Breast epithelium (tissue), 4 donors: ENCODE results near the gene AHRR. TPM values are rescaled to one million over a fixed set of nuclear protein-coding genes. Genes with fewer than 3 reads are reported as not detected.

ENCODE experiments used
- DNase-seq, 2 donors: peaks; one replicate each; pipeline ENCODE4 v3.0.0-alpha.2; 2019; ENCODE audit warnings: low spot score in 2 of 2
- H3K27ac ChIP-seq, 2 donors: fragments of 200-600 bp; sonication (generic) in 1 of 2; one replicate each; pipeline ENCODE4 v1.5.1; 2016 to 2019; ENCODE audit warnings: mild to moderate bottlenecking in 1 of 2
- H3K27me3 ChIP-seq, 2 donors: fragments of 200-600 bp; sonication (generic) in 1 of 2; one replicate each; pipeline versions ENCODE4 v1.5.1 to v1.6.0; 2017 to 2019; ENCODE audit warnings: control low read depth in 1 of 2, mild to moderate bottlenecking in 1 of 2
- H3K36me3 ChIP-seq: fragments of 200-600 bp; one replicate; pipeline ENCODE4 v1.5.1; 2019
- H3K4me1 ChIP-seq, 2 donors: fragments of 200-600 bp; sonication (generic); one replicate each; pipeline ENCODE4 v1.5.1; 2016 to 2019; ENCODE audit warnings: control low read depth in 1 of 2
- H3K4me3 ChIP-seq, 3 donors: fragments of 200-600 bp; sonication (generic); 1 replicate in 2 of 3; 2 replicates in 1 of 3; pipeline ENCODE4 v1.5.1; 2016 to 2019; ENCODE audit warnings: mild to moderate bottlenecking in 3 of 3, moderate library complexity in 2 of 3
- H3K9me3 ChIP-seq, 2 donors: fragments of 200-600 bp; sonication (generic) in 1 of 2; one replicate each; pipeline ENCODE4 v1.5.1; 2016 to 2019; ENCODE audit warnings: control low read depth in 1 of 2
- POLR2A ChIP-seq: fragments of 450-650 bp; IDR thresholded peaks from one replicate; pipeline ENCODE4 v1.6.1; 2016; ENCODE audit warnings: antibody characterized with exemption, mild to moderate bottlenecking, moderate library complexity
- POLR2AphosphoS5 ChIP-seq, 3 donors: sonication (generic); formaldehyde crosslinking; IDR thresholded peaks; one replicate each; pipeline ENCODE4 v1.6.1; 2017; ENCODE audit warnings: antibody characterized with exemption in 3 of 3
- intact Hi-C: fragments of 100-400 bp; cut with DNase I; formaldehyde crosslinking; loops from one replicate; pipeline ENCODE4 v1.15.1; 2023; ENCODE audit warnings: low total_unique reads
- total RNA-seq, 3 donors: library from RNA; depleted of rRNA; stranded (reverse); fragments of >200 nt; gene quantifications; one replicate each; pipeline ENCODE4 v1.1.0, GENCODE V29; 2016
- TF ChIP-seq, protein P1 (sequence below), 3 donors: fragments of 450-650 bp; IDR thresholded peaks; one replicate each; pipeline ENCODE4 v1.5.1; 2016 to 2017; ENCODE audit warnings: antibody characterized with exemption in 3 of 3, mild to moderate bottlenecking in 3 of 3, moderate library complexity in 3 of 3

AHRR gene
- total RNA-seq, 3 donors from 2014 or later: 0.88 to 0.98 TPM; not detected in 1

DNA sequence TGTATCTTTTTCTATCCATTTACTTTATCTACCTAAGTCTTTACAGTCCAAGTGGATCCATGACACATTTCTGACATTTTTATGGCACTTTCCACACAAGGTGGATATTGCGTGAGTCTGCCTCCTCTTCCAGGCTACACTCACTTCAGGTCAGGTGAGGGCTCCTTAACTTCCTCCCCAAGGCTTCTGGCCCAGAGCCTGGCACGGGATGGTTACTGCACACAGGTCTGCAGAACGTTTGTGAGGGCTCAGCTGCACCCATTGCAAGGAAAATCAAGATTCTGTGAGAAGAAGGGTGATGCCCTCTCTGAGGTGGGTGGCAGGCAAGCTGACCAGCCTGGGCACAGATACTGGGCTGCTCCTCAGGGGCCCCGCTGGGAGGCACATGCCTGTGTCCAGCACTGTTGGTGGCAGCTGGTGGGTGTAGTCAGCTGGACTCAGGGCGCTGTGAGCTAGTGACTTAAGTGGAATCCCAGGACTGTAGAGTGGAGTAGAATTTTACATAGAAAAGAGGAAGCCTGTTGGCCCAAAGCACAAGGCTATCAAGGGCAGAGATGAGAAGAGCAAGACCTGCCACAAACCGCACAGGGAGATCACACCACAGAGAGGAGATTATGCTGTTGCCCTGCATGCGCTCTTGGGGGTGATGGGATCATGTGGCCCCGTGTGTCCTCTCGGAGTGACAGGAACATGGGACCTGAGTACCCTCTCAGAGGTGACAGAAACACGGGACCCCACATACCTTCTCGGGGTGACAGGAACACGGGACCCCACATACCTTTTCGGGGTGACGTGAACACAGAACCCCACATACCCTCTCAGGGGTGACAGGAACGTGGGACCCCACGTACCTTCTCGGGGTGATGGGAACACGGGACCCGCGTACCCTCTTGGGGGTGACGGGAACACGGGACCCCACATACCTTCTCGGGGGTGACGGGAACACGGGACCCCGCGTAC is 21.3 kb downstream of the AHRR start:
- TF ChIP-seq POLR2A (no peak), POLR2AphosphoS5 (IDR thresholded peaks at IDR 0.05) (no peak)
- TF ChIP-seq, protein P1, sequence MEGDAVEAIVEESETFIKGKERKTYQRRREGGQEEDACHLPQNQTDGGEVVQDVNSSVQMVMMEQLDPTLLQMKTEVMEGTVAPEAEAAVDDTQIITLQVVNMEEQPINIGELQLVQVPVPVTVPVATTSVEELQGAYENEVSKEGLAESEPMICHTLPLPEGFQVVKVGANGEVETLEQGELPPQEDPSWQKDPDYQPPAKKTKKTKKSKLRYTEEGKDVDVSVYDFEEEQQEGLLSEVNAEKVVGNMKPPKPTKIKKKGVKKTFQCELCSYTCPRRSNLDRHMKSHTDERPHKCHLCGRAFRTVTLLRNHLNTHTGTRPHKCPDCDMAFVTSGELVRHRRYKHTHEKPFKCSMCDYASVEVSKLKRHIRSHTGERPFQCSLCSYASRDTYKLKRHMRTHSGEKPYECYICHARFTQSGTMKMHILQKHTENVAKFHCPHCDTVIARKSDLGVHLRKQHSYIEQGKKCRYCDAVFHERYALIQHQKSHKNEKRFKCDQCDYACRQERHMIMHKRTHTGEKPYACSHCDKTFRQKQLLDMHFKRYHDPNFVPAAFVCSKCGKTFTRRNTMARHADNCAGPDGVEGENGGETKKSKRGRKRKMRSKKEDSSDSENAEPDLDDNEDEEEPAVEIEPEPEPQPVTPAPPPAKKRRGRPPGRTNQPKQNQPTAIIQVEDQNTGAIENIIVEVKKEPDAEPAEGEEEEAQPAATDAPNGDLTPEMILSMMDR (IDR thresholded peaks at IDR 0.05): no peak
- peak in 1 of 2 donors; percentile 12 for DNase-seq
- no peaks in the 10 kb centered on the region for H3K27me3 ChIP-seq
- H3K36me3 ChIP-seq: no peaks in the 10 kb centered on the region
- H3K27ac ChIP-seq: no peak overlapping the region
- intact Hi-C loops: no loop called here
- H3K9me3 ChIP-seq: no peaks in the 10 kb centered on the region
- no peaks in the 10 kb centered on the region for H3K4me1 ChIP-seq
- H3K4me3 ChIP-seq: no peak overlapping the region

DNA sequence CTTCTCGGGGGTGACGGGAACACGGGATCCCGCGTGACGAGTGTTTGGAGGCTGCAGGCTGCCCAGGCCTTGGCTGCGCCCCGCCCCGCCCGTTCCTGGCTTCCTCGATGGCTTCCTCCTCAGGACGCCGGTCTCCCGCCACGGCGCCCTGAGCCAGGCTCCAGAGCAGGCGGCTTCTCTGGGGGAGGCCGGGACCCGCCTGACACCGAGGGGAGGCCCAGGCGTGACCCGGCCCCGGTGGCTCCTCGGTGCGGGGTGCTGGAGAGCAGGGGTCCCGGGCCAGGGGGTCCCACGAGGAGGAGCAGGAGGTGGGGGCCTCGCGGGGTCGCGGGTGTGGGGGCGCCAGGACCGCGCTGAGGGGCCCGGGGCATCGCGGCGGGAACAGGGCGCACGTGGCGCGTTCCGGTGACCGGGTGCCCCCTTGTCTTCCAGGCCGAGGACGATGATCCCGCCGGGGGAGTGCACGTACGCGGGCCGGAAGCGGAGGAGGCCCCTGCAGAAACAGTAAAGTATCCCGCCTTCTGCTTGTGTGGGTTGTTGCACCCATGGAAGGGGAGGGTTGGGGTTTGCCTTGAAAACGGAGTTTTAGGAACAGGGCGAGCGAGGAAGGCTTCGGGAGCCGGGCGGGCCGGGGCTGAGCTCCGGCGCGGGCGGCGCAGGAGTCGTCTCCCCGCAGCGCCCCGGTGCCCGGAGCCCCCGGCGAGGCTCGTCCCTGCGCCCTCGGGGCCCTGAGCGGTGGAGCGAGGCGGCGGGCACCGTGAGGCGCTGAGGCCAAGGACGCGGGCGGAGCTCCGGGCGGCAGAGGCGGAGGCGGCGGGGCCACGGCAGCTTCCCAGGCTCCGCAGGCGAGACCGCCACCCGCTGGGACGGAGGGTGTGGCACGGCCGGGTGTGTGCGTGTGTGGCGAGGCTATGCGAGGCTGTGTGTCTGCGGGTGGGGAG is 22.2 kb downstream of the AHRR start:
- no peaks in the 10 kb centered on the region for H3K36me3 ChIP-seq
- H3K27me3 ChIP-seq: no peaks in the 10 kb centered on the region
- intact Hi-C loops: no loop called here
- H3K27ac ChIP-seq: no peak overlapping the region
- H3K9me3 ChIP-seq: no peaks in the 10 kb centered on the region
- TF ChIP-seq POLR2A (no peak), POLR2AphosphoS5 (IDR thresholded peaks at IDR 0.05) (no peak)
- TF ChIP-seq, protein P1 (IDR thresholded peaks at IDR 0.05): no peak
- H3K4me3 ChIP-seq: peak overlapping the region; percentile 35 to 68 (median 52)
- DNase-seq: peak in 1 of 2 donors; percentile 17
- no peaks in the 10 kb centered on the region for H3K4me1 ChIP-seq

DNA sequence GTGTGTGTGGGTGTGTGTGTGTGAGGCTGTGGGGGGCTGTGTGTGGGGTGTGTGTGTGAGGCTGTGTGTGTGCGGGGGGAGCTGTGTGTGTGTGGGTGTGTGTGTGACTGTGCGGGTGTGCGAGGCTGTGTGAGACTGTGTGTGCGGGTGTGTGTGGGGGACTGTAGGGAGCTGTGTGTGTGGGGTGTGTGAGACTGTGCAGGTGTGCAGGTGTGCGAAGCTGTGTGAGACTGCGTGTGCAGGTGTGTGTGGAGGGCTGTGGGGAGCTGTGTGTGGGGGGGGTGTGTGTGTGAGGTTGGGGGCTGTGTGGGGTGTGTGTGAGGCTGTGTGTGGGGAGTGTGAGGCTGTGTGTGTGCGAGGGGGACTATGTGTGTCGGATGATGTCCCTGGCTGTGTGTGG is 23.2 kb downstream of the AHRR start:
- TF ChIP-seq, protein P1 (IDR thresholded peaks at IDR 0.05): no peak
- TF ChIP-seq POLR2A: no peak
- TF ChIP-seq POLR2AphosphoS5 (IDR thresholded peaks at IDR 0.05): no peak
- DNase-seq: no peak
- no peak overlapping the region for H3K4me3 ChIP-seq
- no peaks in the 10 kb centered on the region for H3K27me3 ChIP-seq
- no peaks in the 10 kb centered on the region for H3K36me3 ChIP-seq
- no peaks in the 10 kb centered on the region for H3K4me1 ChIP-seq
- intact Hi-C loops: no loop called here
- no peaks in the 10 kb centered on the region for H3K9me3 ChIP-seq
- no peak overlapping the region for H3K27ac ChIP-seq

DNA sequence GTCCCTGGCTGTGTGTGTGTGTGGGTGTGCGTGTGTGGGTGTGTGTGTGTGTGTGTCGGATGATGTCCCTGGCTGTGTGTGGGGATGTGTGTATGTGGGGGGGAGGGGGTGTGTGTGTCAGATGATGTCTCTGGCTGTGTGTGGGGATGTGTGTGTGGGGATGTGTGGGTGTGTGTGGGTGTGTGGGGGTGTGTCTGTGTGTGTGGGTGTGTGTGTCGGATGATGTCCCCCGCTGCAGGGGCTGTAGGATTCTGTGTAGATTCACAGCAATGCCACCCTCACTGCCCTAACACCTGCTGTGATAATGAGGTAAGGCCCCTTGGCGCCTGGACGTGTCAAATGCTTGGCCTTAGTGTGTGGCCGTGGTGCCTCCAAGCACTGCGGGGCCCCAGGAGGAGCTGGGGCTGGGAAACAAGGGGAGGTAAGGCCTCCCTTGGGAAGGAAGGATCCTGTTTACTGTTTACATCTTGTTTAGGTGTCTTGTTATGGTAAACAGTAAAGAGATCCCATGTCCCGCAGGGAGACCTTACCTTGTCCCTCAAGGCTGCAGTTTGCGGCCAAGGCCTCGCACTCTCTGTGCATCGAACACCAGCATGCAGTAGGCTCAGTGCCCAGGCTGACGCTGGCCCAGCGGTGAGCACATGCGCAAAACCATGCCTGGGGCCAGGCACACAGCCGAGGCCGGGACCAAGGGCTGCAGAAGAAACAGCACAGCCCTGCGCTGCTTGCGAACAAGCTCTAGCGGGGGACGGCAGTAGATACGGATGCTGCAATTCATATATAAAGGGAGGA is 24.1 kb downstream of the AHRR start:
- Histone ChIP-seq H3K27ac (no peak overlapping the region), H3K4me1 (no peaks in the 10 kb centered on the region), H3K9me3 (no peaks in the 10 kb centered on the region), H3K4me3 (no peak overlapping the region), H3K36me3 (no peaks in the 10 kb centered on the region), H3K27me3 (no peaks in the 10 kb centered on the region)
- no peak for TF ChIP-seq POLR2A
- TF ChIP-seq POLR2AphosphoS5 (IDR thresholded peaks at IDR 0.05): no peak
- TF ChIP-seq, protein P1 (IDR thresholded peaks at IDR 0.05): no peak
- intact Hi-C loops: no loop called here
- DNase-seq: peak in 1 of 2 donors; percentile 15
